Activated T-cell treated with anti-CD3 and anti-CD28 coated beads for 1 hour (primary cell): Measurements from ENCODE around the gene ADARB1.
A peak's percentile ranks its signal among the peaks of the same experiment; 100 is the strongest.

ENCODE experiments used
- DNase-seq: peaks from one replicate; pipeline ENCODE4 v3.0.0-alpha.2; 2020; ENCODE audit warnings: low read depth

ADARB1 gene

GRCh38 chr21:45075596-45076244, 1.3 kb downstream of the ADARB1 start:
- no peak for DNase-seq

GRCh38 chr21:45076245-45076711, 1.9 kb downstream of the ADARB1 start:
- no peak for DNase-seq

DNA sequence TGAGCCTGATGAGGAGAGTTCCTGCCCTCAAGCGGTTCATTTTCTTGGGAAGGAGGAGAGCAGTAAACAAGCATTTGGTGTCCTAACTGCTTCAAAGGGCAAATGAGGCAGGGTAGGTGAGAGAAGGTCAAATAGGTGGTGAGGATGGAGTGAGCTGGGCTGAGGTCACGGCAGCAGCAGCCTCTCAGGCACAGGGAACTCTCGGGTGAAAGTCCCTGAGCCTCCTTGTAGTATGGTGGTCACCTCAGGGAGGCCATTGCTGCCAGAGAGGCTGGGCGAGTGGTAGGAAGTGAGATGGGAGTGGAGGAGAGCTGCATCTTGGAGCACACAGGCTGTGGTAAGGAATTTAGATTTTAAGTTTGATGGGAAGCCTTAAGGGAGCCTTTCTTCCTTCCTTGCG, 4.0 kb downstream of the ADARB1 start:
- no peak for DNase-seq

- peak; percentile 48 for DNase-seq
Observed at GRCh38 chr21:45078877-45079281, 4.5 kb downstream of the ADARB1 start.

GRCh38 chr21:45079351-45079750, 5.0 kb downstream of the ADARB1 start:
- no peak for DNase-seq

GRCh38 chr21:45080232-45080631, 5.9 kb downstream of the ADARB1 start:
- no peak for DNase-seq

- DNase-seq, result no peak
Observed at GRCh38 chr21:45080639-45081414, 6.4 kb downstream of the ADARB1 start.

GRCh38 chr21:45081636-45082035, 7.3 kb downstream of the ADARB1 start:
- no peak for DNase-seq

DNA sequence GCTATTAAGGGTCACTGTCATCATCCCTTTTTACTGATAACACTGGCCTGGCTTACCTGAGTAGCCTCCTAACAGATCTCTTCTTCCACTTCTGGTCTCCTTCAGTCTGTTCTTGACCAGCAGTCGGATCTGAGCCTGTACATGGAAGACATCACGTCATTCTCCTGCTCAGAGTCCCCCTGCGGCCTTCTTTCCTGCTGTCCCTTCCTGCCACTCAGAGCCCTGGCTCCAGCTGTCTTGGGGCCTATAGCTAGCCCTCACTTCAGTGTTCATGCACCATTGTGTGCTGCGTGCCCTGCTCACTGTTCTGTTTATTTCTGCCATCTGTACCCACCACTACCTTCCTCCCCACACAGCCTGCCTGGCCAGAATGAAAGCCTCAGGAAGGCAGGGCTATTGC, 8.4 kb downstream of the ADARB1 start:
- DNase-seq, result no peak

DNA sequence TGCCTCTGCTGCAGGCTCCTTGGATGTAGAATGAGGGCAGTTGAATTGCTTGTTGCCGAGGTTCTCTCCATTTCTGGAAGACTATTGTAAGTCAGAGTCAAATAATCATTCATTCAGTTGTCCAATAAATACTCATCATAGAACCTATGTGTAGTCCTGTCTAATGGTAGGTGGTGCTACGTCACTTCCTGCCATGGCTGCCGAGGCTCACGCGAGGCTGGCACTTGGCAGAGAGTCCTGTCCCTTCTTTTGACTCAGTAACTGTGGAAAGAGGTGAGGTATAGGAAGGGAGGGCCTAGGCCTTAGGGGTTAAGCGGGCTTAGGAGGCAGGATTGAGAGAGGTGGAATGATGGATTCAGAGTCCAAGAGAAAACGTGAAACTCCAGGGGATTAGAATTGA, 9.7 kb downstream of the ADARB1 start:
- DNase-seq, result no peak

- DNase-seq, result no peak
Observed at GRCh38 chr21:45084881-45085536, 10.6 kb downstream of the ADARB1 start.

DNA sequence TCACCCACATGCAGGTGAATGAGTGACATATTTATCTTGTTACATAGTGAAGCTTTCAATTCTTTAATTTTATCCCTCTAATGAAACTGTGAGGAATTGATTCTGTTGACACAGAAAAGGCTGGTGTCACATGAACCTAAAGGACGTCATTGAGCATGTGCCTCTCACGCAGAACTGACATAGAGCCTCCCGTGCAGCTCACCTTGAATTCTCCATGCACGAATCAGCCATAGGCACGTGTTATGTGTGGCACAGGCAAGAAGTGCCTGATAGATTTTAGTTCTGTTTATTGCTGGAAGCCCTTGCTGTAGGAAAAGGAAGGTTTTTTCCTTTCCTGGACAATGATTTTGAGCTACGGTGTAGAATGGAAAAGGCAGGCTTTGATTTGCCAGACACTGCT, 11.3 kb downstream of the ADARB1 start:
- DNase-seq, result no peak

DNA sequence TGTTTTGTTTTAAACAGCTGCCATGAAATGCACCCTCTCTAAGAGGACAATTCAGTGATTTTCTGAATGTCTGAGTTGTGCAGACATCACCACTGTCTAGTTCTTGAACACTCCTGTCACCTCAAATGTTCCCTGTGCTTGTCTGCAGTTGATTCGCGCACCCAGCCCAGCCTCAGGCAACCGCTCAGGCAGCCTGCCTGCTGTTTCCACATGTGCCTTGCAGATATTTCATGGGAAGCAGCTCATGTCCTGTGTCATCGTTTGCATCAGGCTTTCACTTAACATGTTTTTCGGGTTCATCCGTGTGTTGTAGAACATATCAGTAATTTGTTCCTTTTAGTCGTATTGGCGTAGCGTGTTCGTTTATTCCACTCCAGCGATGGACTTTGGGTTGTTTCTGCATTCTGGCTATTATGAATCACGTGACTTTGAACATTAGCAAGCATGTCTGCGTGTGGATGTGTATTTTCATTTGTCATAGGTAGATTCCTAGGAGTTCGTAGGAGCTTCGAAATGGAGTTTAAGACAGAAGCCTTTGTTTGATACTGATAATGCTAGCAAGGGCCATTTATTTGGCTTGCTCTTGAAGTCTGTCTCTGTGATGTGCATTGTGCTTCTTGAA, 12.1 kb downstream of the ADARB1 start:
- no peak for DNase-seq

DNA sequence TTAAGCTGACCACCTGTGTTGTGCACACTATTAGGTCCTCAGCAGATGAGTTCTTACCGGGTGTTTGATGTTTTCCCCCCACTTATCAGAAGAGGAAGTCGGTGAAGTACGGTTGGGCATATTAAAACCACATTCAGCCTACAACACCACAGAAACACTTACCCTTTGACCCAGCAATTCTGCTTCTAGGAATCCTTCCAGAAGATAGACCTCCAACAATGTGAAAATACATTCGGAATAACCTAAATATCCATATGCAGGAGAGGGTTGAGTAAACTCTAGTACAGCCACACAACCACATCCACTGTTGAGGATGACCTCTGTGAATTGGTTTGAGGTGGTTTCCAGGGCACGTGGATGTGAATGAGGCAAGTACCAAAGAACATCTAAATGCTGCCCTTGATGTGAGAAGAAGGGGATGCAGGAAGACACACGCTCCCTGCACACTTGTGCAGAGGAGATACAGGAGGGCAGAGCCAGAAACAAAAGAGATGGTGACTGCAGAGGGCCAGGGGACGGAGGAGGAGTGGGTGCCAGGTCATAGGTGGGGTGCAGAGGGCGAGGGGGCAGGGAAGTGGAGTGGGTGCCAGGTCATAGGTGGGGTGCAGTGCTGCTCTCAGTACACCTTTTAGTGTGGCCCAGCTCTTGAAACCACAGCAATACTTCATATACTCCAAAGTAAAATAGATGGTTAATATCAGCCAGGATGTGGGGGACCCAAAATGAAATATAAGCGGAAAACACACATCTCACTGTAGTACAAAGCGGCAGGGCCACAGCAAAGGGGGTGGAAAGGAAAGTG, 12.8 kb downstream of the ADARB1 start:
- DNase-seq, result no peak

- DNase-seq, result no peak
Observed at GRCh38 chr21:45088116-45088515, 13.7 kb downstream of the ADARB1 start.

DNA sequence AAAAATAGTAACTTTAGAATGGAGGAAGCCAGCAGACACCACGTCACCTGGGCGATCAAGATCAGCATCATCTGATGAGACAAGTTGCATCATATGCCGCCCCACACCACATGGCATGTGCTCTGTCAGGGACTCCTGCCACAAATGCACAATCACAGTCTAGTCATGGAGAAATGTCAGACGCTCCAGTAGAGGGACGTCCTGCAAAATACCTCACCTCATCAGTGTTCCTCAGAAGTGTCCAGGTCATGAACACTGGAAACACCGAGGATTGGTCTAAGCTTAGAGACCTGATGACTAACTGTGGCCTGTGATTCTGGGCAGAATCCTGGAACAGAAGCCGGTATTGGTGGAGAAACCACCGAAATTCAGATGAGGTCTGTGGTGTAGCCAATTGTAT, 14.3 kb downstream of the ADARB1 start:
- DNase-seq, result no peak

GRCh38 chr21:45089964-45090363, 15.6 kb downstream of the ADARB1 start:
- no peak for DNase-seq

DNA sequence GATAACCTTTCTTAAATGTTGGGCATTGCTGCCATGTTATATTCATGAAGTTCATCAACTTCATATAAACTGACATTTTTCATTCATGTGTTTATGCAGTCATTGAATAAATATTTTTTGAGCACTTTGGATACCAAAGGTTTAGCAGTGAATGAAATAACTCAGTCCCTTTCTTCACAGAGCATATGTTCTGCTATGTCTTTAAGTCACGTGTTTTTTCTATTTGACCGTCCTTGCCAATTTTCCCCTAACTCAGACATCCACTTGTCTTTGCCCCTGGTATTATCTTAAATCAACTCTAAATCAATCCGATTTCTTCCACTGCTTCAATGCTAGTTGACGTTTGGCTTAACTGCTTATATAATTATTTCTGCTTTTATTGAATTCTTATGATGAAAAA, 16.6 kb downstream of the ADARB1 start:
- no peak for DNase-seq

- no peak for DNase-seq
Observed at GRCh38 chr21:45091550-45092322, 17.4 kb downstream of the ADARB1 start.

DNA sequence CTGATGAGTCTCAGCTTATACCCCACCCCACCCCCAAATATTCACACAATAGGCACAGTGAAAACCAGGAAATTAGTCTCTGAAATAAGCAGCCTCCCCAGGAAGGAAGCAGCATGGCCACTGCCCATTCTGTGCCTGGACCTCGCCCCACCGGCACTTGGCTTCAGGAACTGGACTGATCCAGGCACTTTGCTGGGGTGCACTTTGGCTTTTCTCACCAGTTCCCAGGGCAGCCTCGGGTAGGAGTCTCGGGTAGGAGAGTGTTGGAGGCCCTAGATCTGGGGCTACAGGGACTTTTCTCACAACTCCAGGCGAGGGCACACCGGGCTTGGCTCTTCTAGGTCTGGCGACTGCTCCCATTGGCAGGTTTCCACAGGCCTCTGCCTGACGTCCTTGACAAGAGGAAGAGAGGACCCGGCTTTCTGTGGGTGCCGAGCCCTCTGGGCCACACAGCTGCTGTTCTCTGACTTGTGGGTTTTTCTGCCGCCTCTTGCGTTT, 18.7 kb downstream of the ADARB1 start:
- no peak for DNase-seq

- no peak for DNase-seq
Observed at GRCh38 chr21:45094412-45094811, 20.0 kb downstream of the ADARB1 start.
